Erythroblast (primary cell): ENCODE data around the gene HOXB4.

Experiments used
- GATA1 ChIP-seq: IDR thresholded peaks from 2 replicates; pipeline ENCODE4 v1.6.1; 2011; ENCODE audit warnings: low read depth, mild to moderate bottlenecking, control low read depth, low read length, moderate library complexity
- POLR2A ChIP-seq: IDR thresholded peaks from 2 replicates; pipeline ENCODE4 v1.6.1; 2011; ENCODE audit warnings: mild to moderate bottlenecking, low read length

DNA sequence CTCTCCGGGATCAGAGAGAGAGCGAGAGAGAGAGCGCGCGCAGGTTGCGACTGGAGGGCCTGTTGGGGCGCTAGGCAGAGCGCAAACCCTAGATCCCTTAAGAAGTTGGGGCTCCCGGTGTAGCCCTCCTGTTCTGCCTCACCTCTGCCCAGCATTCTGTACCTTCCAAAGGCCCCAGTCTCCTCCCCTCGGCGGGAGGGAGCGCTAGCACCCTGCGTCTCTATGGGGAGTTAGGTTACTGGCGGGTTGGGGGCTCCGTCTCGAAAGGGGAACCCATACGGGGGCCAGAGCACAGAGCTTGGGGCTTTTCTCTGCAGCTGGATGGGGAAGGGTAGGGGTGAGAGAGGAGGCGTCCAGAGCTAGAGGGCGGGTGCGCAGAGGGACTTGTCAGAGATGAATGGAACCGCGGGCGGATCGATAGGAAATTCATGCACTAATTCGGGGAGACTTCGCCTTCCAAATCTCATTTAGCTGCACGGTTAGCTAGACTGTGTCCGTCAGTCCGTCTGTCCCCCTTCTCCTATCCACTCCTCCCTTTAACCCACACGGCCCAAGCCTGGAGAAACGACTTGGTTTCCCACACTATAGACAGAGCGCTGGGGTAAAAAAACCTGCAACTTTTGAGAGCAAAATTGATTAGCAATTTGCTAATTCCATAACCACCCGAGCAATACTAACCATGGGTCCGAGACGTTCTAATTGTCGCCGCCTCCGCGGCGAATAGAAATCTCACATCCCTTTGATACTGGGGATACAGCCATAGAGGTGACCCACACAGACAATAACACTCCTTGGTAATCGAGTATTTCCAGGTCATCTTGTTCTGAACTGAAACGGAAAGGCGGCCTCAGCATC lies 693 bp upstream of the HOXB4 start:
- no peak for TF ChIP-seq POLR2A
- TF ChIP-seq GATA1, result no peak
